Thoracic aorta endothelial cell (primary cell): ENCODE data around the gene DENND6B. TPM values are rescaled to one million over a fixed set of nuclear protein-coding genes. Genes with fewer than 3 reads are reported as not detected.

ENCODE experiments used
- total RNA-seq: library from RNA; depleted of rRNA; stranded (reverse); fragments of >200 nt; gene quantifications from 2 replicates; pipeline ENCODE4 v1.2.3, GENCODE V29; 2012

DENND6B gene
- 1.1 and 1.7 TPM in 2 replicates for total RNA-seq

GRCh38 chr22:50326956-50327710 is at the start of gene DENND6B:
DENND6B (minus strand) TSS chr22:50327012; CDS start chr22:50326988, 24 bp downstream.

GRCh38 chr22:50342651-50343540 is 16.1 kb upstream of the DENND6B start, which contains the start of gene PPP6R2:
PPP6R2 (plus strand) TSS chr22:50343327; CDS start chr22:50393909, 50,582 bp downstream.

GRCh38 chr22:50306753-50307749 is 19.8 kb downstream of the DENND6B start, which contains the start of gene PLXNB2:
PLXNB2 (minus strand) TSS chr22:50307646; CDS start chr22:50290584, 17,062 bp downstream.

GRCh38 chr22:50269970-50270665 is 56.7 kb downstream of the DENND6B start, which contains the start of gene MAPK11:
MAPK11 (minus strand) TSS chr22:50270380; CDS start chr22:50270292, 88 bp downstream.

GRCh38 chr22:50261615-50262459 is 65.0 kb downstream of the DENND6B start, which contains the start of gene MAPK12:
MAPK12 (minus strand) TSS chr22:50261683; CDS start chr22:50261509, 174 bp downstream.

Other genes with a start within 250 kb of the DENND6B start
- gene MLC1, start 241.6 kb downstream of the DENND6B start, total RNA-seq = not detected in 2 replicates
- gene MOV10L1, start 237.0 kb downstream of the DENND6B start, total RNA-seq = 20.2 and 44.9 TPM in 2 replicates
- 1.7 TPM in 2 replicates for gene PANX2, start 156.3 kb downstream of the DENND6B start, total RNA-seq
- gene TRABD, start 141.1 kb downstream of the DENND6B start, total RNA-seq = 30.6 and 36.8 TPM in 2 replicates
- 18.5 and 21.0 TPM in 2 replicates for gene SELENOO, start 126.0 kb downstream of the DENND6B start, total RNA-seq
- 28.3 and 28.7 TPM in 2 replicates for gene TUBGCP6, start 82.0 kb downstream of the DENND6B start, total RNA-seq
- gene HDAC10, start 75.7 kb downstream of the DENND6B start, total RNA-seq = 17.0 and 17.4 TPM in 2 replicates
- gene MAPK12, start 65.3 kb downstream of the DENND6B start, total RNA-seq = 40.8 and 49.9 TPM in 2 replicates
- 10.1 and 10.8 TPM in 2 replicates for gene MAPK11, start 56.6 kb downstream of the DENND6B start, total RNA-seq
- 64.2 and 73.9 TPM in 2 replicates for gene PLXNB2, start 19.4 kb downstream of the DENND6B start, total RNA-seq
- 47.9 and 48.7 TPM in 2 replicates for gene PPP6R2, start 16.3 kb upstream of the DENND6B start, total RNA-seq
- 47.6 and 55.6 TPM in 2 replicates for gene SBF1, start 148.0 kb upstream of the DENND6B start, total RNA-seq
- 0.36 and 0.40 TPM in 2 replicates for gene ADM2, start 154.5 kb upstream of the DENND6B start, total RNA-seq
- gene MIOX, start 159.8 kb upstream of the DENND6B start, total RNA-seq = not detected in 2 replicates
- 31.5 and 40.1 TPM in 2 replicates for gene LMF2, start 180.7 kb upstream of the DENND6B start, total RNA-seq
- gene NCAPH2, start 181.2 kb upstream of the DENND6B start, total RNA-seq = 33.2 and 40.8 TPM in 2 replicates
- gene SCO2, start 198.6 kb upstream of the DENND6B start, total RNA-seq = 2.0 and 2.4 TPM in 2 replicates
- 4.4 and 6.0 TPM in 2 replicates for gene TYMP, start 203.0 kb upstream of the DENND6B start, total RNA-seq
- gene KLHDC7B, start 218.9 kb upstream of the DENND6B start, total RNA-seq = not detected in 2 replicates
- not detected in 2 replicates for gene SYCE3, start 235.9 kb upstream of the DENND6B start, total RNA-seq